ENCODE data around the gene FBXO39.

GRCh38 chr17:6831661-6832263 lies 55.7 kb downstream of the FBXO39 start, which contains the start of gene TEKT1:
- TF ChIP-seq POLR2AphosphoS5 (IDR thresholded peaks at IDR 0.05) = no peak
- TF ChIP-seq, protein P1, sequence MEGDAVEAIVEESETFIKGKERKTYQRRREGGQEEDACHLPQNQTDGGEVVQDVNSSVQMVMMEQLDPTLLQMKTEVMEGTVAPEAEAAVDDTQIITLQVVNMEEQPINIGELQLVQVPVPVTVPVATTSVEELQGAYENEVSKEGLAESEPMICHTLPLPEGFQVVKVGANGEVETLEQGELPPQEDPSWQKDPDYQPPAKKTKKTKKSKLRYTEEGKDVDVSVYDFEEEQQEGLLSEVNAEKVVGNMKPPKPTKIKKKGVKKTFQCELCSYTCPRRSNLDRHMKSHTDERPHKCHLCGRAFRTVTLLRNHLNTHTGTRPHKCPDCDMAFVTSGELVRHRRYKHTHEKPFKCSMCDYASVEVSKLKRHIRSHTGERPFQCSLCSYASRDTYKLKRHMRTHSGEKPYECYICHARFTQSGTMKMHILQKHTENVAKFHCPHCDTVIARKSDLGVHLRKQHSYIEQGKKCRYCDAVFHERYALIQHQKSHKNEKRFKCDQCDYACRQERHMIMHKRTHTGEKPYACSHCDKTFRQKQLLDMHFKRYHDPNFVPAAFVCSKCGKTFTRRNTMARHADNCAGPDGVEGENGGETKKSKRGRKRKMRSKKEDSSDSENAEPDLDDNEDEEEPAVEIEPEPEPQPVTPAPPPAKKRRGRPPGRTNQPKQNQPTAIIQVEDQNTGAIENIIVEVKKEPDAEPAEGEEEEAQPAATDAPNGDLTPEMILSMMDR (IDR thresholded peaks at IDR 0.05) = no peak
